ENCODE measurements around the gene ALDH3A2.

- TF ChIP-seq CTCF (IDR thresholded peaks at IDR 0.05): no peak
- TF ChIP-seq POLR2A (IDR thresholded peaks at IDR 0.05): no peak
Measured at GRCh38 chr17:19644493-19645210, 3.9 kb upstream of the ALDH3A2 start.

All from lower leg skin (tissue), 3 donors.